NCI-H748 (cell line): ENCODE measurements around the gene CTSA.
"Not testable (repeated sequence)": the region's sequence is repeated elsewhere in the genome, so short reads cannot be mapped to it uniquely, and the experiment has no call there.

Source experiments
- DNase-seq: peaks from one replicate; lab custom pipeline; 2025; ENCODE audit not compliant: unreplicated experiment; lab: John Stamatoyannopoulos, UW

The CTSA gene

DNA sequence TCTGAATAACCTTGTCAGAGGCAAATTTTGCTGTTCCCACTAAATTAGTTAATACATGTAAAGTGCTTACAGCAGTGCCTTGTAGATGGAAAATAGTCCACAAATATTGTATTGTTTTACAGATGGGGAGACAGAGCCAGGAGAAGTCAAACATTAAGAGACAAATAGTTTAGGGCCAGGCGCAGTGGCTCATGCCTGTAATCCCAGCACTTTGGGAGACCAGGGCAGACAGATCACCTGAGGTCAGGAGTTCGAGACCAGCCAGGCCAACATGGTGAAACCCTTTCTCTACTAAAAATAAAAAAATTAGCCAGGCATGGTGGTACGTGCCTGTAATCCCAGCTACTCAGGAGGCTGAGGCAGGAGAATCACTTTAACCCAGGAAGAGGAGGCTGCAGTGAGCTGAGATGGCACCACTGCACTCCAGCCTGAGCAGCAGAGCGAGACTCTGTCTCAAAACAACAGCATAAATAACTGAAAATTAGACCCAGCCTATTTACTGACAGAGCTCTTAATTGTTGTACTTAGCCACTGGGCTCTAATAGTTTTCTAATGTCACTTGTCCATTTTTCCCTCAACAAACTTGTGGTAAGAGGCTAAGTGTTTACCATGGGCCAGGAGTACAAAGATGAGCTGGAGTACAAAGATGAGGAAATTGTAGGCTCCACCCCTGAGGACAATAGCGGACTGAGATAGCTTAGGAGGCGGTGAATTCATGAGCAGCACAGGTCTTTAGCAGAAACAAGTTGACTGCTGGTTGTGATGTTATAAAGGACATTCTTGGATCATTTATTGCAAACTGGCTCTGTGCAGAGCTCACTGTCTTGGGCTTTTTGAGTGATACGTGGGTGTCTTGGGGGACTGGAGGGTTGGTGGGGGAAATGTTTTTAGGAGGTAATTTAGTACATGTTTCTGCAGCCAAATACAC lies 27.3 kb upstream of the CTSA start:
- DNase-seq, result peak; percentile 21

DNA sequence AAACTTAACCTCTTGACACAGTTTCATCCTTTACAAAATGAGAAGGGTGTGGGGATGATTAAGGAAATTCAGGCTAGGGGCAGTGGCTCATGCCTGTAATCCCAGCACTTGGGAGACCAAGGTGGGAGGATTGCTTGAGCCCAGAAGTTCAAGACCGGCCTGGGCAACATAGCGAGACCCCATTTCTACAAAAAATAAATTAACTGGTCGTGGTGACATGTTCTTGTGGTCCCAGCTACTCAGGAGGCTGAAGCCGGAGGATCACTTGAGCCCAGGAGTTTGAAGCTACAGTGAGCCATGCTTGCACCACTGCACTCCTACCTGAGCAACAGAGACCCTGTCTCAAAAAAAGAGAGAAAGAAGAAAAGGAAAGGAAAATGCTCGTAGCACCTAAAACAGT lies 24.7 kb upstream of the CTSA start:
- DNase-seq, result no peak

DNA sequence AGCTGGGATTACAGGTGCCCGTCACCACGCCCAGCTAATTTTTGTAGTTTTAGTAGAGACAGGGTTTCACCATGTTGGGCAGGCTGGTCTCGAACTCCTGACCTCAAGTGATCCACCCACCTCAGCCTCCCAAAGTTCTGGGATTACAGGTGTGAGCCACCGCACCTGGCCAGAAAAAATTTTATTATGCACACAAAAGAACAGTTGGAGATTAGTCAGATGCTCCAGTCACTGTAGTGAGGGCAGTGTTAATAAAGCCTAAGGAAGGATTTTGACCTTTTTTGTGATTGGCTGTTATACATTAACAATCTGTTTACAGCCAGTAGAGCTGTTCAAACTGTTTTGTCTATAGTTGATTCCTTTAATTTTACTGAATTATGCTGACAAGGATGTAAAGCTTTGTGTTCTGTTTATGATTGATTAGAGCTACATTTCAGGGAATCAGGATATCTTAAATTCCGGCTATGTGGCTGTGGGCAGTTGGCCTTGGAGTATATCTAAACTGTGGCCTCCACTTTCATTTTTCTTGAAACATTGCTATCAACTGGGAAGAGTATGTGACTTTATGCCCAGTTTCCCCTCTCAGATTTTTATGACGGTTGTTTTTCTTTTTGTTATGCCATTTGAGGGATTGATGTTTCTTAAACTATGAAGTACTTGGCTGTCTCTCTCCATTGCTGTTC lies 23.9 kb upstream of the CTSA start:
- no peak for DNase-seq

DNA sequence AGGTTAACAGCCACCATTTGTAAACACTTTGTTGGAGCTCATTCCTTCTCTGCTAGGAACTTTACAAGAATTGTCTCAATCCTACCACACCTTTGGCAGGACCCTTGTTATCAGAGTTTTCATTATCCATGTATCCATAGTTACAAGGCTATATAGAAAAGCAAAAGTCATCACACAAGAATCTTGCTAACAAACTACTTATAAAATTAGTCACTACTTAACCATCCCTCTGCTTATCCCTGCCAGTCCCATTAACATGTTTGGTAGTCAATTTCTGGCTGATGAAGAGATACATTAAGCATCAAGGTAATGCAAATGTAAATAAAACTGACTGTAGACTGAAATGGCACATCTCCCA lies 23.3 kb upstream of the CTSA start:
- no peak for DNase-seq

DNA sequence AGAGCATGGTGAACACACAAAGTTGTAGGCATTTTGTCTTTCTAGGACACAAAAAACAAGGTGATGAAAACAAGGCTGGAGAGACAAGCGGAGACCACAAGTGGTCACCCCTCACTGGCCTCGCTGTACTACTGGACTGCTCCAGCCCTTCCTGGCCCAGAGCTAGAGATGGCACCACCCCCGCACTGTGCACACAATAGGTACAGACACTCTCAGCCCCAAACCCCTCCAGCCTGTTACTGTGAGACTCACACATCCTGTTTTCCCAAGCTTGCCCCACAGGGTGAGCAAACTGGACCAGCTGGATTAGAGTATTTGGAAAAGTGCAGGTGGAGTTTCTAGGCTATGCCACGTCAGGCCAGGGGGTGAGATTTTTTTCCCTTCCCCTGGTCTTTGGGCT lies 18.5 kb upstream of the CTSA start:
- DNase-seq, result no peak

DNA sequence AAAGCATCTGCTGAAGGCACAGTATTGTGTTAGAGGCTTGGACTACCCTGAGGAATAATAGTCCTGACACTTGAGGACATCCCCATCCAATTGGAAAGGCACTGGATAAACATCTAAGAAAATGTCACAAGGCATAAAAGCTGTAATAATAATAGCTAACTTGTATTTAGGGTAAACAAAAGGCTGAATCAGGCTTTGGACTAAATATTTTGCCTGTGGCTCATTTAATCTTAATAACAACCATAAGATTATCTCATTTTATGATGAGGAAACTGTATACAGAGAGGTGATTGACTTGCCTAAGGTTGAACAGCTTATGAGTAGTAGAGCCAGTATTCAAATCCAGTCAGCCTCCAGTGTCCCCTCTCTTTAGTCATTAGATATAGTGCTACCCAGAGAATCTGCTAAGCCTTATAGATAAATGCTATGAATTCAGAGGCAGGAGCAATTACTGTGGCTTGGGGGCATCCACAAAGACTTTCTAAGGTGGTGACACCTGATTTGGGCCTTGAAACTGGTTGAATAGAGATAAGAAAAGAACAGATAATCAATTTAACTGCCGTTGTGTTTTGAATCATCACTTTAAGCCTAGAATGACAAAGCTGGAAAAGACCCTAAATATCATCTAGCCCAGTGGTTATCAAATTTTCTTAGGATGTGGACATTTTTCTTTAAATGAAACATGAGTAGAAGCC lies 17.6 kb upstream of the CTSA start:
- no peak for DNase-seq

DNA sequence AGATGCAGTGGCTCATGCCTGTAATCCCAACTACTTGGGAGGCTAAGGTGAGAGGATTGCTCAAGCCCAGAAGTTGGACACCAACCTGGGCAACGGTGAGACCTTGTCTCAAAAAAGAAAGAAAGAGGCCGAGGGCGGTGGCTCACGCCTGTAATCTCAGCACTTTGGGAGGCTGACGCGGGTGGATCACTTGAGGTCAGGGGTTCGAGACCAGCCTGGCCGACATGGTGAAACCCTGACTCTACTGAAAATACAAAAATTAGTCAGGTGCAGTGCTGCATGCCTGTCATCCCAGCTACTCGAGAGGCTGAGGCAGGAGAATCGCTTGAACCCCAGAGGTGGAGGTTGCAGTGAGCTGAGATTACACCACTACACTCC lies 17.0 kb upstream of the CTSA start:
- not testable (repeated sequence) for DNase-seq

DNA sequence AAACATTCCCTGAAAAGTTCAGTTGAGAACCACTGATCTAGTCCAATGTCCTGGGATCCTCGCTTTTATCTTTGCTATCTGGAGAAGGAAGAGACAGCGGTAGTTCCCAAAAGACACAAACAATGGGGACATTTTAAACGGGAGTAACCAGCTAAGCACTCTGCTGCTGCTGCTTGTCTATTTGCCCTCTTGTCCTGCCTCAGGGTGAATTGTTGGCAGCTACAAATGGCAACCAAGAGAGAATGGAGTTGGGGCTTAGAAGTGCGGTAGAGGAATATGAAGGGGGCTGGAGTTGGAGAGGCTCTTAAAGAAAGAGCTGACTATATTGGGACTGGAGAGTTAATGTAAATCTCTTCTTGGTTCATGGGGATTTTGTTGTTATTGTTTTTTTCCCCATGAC lies 16.6 kb upstream of the CTSA start:
- DNase-seq, result no peak

DNA sequence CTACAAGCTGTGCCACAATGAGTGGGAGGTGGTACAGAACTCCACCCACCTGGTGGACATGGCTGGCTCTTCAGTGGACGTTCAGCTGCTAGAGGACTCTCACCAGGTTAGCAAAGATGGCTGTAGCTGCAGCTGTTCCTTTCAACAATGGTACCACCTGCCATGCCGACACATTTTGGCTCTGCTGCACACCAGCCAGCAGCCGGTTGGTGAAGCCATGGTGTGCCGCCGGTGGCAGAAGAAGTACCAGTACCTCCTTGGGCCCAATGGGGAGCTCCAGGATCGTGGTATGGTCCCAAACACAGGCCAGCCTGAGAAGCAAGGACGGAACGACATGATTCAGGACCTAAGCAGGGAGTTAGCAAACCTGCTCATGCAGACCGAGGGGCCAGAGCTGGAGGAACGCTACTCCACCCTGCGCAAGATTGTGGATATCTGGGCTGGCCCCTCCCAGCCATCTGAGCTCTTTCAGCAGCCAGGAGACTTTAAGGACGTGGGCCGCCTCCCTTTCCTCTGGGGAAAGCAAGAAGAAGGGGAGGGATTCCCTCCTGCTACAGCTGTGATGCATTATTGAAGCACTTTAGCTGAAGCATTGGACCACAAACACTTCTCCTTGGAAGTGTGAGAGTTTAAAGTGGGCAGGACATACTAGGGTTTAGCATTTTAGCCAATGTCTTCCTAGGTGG lies 12.9 kb upstream of the CTSA start:
- no peak for DNase-seq

DNA sequence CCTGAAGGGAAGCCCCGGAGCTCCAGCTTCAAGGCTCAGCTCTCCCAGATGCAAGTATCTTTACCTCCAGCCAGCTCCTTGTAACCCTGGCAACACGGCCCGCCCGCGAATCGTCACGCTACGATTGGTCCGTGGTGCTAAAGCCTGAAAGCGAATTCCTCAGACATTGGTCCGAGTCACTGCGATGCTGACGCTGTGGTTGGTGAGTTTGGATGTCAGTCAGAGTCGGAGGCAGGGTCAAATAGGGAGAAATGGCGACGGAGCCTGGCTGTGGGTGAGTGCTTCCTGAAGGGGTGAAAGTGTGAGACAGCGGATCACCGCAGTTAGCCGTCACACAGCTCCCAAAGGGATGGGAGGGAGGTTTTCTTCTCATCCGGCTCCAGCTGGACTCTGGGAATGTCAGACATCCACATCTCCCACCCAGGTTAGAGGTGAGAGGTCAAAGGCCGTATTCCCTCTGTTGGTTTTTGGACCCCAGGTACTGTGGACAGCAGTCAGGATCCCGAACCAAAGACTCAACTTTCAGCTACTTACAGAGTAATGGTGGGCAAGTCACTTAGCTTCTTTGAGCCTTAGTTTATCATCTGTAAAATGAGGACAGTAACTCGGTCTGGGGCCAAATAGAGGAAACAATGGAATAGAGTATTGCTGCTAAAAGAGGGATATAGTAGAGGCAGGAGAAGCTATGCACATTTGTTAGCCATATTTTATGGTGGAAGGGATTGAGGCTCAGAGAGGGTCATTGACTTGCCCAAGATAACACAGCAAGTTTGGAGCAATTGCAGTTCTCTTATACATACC lies 9.9 kb upstream of the CTSA start, which contains the start of gene ZSWIM1:
ZSWIM1 (plus strand) TSS at position 240 of the 801 bp plus-strand sequence. CDS start 1,366 bp downstream, outside the sequence.
- peak; percentile 97 for DNase-seq

DNA sequence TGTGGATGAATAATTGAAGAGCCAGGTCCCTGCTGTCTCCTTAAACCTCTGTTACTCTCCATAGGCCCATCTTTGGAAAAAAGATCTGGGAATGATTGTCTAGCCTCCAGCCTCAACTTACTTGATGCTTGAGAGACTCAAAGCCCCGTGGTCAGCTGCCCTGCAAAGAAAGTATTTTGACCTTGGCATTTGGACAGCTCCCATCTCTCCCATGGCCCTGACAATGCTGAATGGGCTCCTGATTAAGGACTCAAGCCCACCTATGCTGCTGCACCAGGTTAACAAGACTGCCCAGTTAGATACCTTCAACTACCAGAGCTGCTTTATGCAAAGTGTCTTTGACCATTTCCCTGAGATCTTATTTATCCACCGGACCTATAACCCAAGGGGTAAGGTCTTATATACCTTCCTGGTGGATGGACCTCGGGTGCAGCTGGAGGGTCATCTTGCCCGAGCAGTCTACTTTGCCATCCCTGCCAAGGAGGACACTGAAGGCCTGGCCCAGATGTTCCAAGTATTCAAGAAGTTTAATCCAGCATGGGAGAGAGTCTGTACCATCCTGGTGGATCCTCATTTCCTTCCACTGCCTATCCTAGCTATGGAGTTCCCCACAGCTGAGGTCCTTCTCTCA lies 8.6 kb upstream of the CTSA start:
- no peak for DNase-seq

DNA sequence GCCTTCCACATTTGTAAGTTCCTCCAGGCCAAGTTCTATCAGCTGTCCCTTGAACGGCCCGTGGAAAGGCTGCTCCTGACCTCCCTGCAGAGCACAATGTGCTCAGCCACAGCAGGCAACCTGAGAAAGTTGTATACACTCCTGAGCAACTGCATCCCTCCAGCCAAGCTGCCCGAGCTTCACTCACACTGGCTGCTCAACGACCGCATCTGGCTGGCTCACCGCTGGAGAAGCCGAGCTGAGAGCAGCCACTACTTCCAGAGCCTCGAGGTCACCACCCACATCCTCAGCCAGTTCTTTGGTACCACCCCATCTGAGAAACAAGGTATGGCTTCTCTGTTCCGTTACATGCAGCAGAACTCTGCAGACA lies 8.1 kb upstream of the CTSA start:
- no peak for DNase-seq

DNA sequence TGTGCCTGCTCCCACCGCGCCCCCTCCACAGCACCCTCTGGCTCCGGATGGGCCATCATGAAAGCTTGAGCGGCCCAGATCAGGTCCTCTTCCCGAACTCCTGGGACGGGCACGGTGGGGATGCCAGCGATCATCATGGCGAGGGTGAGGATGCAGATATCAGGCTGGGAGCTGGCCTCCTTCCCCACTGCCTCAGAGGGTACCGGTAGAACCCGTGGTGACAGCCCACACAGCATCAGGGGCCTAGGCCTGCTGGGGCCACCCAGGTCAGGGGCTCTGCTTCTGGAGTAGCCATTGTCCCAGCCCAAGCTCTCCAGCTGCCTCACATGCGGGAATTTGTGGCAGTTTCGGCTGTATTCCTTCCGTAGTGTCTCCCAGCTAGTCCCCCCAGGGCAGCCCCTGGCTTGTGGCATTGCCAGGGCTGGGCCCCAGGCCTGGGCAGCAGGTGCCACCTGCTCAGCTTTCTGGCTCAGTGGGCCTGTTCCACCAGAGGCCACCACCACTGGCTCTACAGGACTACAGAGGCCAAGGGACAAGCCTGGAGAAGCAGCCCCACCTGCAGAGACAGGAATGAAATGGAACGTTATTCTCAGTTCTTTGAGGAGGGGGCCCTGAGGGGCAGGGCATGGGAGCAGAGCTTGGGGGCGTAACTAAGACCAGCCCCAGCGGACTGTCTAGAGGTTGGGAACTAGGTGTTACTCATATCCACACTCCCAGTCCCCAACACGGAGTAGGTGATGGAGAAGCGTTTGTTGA lies 4.4 kb upstream of the CTSA start:
- DNase-seq, result no peak

DNA sequence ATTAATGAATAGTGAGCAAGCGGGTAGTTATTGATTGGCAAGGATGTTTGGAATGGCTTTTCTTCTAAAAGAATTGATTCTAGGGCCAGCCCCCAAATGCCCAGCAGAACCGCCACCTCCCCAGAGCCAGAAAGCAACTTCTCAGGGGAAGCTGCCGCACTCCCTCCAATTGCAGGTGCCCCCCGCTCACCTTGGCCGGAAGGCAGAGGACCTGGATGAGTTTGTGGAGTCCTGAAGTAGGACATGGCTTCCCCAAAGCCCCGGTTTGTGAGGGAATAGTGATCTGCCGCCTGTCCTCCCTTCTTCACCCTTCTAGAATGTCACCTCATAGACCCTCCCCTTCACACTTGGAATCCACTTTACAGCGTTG lies 3.8 kb upstream of the CTSA start, which contains the start of gene SPATA25:
SPATA25 (minus strand) TSS at position 277 of the 370 bp plus-strand sequence; CDS start at position 245, 32 bp downstream.
- no peak for DNase-seq

DNA sequence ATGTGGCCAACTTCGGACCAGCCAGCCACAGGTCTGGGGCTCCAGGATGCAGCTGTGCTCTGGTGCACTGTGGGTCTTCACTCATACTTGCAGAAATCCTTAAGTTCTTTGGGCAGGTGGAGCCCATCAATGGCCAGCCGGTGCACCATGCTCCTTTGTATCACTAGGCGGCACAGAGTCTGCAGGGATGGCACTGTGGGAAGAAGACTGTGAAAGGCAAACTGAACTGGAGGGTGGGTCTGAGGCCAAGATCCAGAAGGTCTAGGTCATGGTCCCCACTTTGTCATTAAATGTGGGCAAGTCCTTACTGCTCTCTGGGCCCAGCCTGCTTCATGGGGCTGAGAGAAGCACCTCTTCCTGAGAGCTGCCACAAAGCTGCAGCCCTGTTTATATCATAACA lies 2.5 kb upstream of the CTSA start:
- DNase-seq, result no peak

DNA sequence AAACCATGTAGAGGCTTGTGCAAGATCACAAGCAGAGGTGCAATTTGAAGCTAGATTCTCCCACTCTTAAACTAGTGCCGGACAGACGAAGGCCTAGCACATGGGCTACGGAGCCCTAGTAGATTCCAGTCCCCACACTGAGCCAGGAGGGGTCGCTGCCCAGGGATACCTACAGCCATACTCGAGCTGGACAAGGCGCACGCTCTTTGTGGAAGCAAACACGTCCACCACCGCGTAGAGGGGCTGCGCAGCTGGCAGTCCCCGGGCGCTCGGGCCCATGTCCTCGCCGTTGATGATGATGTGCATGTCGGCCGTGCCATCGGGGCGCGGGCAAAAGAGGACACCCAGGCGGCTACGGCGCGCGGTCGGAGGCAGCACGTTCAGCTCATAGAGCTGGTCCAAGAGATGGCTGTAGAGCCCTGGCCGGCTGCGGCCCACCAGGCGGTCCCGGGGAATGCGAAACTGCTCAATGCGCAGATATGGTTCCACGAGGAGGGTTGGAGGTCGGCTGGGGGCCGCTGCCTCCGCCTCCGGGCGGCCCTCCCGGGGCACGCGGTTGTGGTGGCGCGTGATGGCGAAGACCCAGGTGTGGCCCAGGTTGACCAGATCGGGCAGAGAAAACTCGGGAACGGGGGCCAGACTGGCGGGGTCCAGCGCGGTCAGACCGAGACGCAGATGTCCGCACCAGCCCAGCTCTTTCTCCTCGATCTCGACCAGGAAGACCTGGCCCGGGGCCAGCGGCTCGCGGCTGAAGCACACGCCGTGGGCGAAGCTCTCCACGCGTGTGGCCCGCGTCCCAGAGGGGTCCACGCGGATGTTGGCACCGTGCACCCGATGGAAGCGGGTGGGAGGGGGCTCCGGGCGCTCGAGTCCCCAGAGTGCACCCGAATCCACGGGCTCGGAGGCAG lies 804 bp upstream of the CTSA start:
- DNase-seq, result peak; percentile 80

DNA sequence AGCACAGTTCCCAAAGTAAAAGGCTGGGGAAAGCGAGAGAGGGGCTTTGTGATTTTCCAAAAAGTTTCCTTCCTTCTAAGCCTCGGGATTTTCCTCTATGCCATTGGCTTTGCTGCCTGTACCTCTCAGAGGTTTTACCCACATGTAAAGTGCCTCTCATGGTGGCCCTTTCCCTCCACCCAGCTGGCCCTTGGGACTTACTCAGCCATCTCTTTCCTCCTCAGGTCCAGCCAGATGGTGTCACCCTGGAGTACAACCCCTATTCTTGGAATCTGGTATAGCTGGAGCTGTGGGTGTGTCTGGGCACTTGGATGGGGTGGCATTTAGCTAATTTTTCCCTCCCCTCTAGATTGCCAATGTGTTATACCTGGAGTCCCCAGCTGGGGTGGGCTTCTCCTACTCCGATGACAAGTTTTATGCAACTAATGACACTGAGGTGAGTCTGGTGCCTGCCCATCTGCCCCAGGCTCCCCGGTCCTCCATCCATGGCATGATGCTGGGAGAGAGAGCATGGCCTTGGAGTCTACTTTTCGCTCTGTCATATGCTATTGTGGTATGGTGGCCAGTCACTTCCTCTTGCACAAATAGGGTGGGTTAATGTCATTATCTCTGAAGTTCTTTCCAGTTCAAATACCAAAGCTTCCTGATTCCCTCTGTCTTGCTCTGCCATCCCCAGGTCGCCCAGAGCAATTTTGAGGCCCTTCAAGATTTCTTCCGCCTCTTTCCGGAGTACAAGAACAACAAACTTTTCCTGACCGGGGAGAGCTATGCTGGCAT lies 1.1 kb downstream of the CTSA start:
- DNase-seq, result no peak
